CD4-positive, alpha-beta T cell treated with Interferon alpha-2 for 1 hour (primary cell): Measurements from ENCODE around the gene RUNDC3A.
A peak's percentile ranks its signal among the peaks of the same experiment; 100 is the strongest.

Source experiments
- DNase-seq, 2 donors: peaks; one replicate each; pipeline ENCODE4 v3.0.0-alpha.2; 2020 to 2022

The RUNDC3A gene

DNA sequence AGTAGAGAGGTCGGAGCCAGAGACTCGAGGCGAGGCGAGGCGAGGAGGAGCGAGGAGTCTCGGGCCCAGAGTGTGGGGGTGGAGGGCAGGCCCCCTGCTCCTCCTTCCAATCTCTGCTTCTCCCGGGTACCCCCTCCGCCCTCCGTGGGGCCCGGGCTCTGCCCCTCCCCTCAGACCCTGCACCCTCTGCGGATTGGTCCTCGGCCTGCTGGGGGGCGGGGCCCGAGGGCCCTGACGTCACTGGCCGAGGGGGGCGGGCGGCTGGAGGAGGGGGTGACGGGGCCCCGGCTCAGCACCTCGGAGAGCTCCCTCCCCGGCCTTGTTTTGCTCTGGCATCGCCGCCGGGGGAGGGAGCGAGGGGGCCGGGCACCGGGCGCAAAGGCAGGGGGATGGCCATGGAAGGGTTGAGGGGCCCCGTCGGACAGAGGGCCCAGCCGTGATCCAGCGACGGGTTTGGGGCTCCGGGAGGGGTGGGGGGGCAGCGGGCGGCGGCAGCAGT is at the start of gene RUNDC3A:
Gene RUNDC3A, plus strand, starts transcription at position 282 of the 499 bp plus-strand sequence. CDS start 232 bp downstream, outside the sequence.
- DNase-seq = peak; percentile 85 to 91

DNA sequence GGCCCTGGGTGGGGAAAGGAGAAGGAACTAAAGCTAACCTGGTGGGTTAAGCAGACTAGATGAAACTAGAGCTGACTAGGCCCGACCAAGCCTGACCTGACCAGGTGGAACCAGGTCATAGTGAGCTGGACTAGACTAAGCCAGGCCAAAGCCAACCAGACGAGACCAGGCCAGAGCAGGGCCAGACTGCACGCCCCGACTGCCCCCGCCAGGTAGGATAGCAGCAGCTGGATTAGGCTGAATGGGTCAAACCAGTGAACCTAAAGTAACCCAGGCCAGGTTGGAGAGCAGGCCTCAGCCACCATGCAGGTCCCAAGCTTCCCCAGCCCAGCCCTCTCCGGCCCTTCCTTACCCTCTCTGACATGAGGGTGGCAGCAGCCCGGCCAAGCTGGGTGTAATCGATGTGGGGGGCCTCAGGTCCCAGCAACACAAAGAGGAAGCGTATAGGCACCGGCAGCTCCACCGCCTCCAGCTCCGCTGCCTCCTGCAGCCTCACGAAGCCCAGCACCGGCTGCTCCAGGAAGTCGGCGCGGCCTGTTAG is 49.5 kb upstream of the RUNDC3A start:
- DNase-seq = no peak

DNA sequence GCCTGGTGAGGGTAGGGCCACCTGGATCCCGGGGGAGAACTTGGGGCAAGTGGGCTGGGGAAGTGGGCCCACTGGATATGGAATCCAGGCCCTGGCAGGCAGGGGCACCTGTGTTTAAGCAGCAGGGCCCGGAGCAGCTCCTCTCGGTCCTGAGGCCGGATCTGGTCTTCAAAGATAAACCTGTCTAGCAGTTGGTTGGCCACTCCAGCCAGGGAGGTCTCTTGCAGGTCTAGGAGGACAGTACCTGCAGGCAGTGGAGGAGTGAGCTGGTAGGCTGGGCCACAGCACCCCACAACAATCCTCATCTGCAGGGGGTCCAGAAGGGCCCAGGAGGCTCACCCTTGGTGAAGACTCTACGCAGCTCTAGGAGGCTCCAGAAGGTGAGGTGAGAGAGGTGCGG is 48.1 kb upstream of the RUNDC3A start:
- DNase-seq = no peak

DNA sequence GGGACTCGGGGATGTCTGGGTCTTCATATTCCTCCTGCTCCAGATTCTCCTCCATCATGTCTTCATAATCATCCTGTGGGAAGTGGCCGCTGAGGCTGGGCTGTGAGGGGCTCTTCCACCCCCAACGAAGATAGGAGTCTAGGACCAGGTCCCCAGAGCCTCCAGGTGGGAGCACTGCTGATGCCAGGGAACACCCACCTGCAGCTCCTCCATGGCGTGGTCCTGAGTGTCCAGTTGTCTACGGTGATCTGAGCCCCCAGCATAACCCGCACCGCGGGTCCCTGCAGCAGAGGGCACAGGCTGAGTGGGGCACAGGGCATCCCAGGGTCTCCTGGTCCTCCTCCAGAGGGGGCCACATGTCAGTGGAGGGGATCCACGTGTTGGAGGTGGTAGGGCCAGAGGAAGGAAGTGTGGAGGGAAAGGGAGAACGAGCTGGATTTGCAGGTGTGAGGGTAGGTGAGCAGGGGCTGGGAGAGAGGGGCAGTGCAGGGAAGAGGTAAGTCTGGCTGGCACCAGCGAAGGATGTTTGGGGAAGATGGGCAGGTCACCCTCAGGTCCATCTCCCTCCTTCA is 45.7 kb upstream of the RUNDC3A start:
- no peak for DNase-seq

DNA sequence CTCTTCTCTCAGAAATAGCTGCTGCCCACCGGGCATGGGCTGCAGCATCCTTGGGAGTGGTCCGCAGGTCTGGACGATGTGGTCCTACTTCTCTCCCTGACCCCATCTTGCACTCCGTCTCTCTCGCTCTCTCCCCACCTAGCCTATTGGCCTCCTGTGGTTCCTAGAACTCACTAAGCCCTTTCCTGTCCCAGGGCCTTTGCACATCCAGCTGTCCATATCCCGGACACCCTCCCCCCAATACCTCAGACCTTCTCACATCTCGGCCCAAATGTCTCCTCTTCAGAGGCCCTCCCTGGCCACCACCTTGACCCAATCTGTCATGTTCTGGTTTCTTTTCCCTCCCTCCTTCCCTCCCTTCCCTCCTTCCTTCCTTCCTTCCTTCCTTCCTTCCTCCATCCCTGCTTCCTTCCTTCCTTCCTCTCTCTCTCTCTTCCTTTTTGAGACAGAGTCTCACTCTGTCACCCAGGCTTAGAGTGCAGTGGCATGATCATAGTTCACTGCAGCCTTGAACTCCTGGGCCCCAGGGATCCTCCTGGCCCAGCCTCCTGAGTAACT is 45.0 kb upstream of the RUNDC3A start:
- DNase-seq = no peak

DNA sequence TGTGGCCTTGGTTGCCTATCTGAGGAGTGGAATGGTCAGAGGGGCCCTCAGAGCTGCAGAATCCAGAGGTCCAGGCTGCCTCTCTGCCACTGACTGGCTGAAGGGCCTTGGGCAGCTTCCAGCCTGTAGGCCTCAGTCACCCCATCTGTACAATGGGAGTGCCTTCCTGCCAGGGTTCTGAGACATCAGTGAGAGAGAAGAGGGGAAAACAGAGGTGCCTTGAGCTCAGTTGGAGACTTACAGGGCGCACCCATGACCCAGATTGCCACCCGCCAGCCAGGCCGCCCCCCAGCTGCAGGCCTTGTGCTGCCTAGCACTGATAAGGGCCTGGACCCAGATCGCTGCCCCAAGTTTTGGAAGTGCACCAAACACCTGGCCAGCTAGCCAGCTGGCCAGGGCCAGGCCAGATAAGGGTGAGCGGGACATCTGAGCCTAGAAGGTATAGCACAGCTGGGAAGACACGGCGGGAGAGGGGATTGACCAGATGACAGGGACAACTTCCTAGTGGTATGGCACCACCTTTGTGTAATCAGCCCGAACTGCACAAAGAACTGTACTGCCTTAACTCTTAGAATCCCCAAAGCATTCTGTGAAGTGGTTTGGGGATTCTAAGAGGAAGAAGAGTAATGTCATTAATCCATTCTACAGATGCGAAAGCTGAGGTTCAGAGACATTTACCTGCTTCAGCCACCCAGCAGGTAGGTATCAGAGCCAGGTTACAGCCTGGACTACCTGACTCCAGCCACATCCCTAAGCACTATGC is 41.8 kb upstream of the RUNDC3A start:
- DNase-seq = no peak

DNA sequence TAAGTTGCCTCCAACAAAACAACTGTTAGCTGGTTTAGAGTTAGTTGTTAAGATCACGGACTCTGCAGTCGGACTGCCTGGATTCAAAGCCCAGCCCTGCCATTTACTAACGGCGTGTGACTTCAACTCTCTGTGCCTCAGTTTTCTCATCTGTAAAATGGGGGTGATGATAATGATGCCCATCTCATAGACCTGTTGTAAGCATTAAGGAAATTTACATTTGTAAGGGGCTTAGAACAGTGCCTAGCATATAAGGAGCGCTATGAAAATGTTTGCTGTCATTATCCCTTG is 41.3 kb upstream of the RUNDC3A start:
- no peak for DNase-seq

DNA sequence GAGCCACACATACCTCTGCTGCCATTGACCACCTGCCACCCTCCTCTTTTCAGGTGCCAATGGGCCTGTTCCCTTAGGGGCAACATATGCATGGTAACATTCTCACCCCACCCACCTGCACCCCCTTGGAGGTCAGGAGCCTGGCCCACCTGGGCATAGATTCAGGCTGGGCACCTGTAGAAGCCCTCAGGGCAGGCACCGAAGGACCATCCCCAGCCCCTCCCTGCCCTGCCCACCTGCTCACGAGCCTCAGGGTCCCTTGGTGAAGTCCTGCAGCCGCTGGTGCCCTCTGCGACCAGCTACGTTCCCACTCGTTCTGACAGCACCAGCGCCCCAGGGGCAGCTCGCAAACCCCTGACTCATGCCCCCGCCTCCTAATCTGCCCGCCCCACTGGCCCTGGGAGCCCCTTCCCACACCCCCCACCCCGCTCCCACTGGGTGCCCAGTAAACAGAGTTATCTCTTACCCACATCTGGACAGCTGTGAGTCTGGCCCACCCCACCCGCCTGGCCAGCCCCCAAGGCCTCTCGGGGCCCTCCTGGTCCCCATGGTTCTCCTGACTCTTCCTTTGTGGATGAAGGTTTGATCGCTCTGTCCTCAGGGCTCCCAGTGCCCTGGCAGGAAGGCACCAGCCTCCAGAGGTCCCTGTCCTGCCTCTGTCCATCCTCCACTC is 40.4 kb upstream of the RUNDC3A start, which contains the start of gene SLC4A1:
Gene SLC4A1, minus strand, starts transcription at position 318 of the 673 bp plus-strand sequence. CDS start 5,269 bp downstream, outside the sequence.
- no peak for DNase-seq

DNA sequence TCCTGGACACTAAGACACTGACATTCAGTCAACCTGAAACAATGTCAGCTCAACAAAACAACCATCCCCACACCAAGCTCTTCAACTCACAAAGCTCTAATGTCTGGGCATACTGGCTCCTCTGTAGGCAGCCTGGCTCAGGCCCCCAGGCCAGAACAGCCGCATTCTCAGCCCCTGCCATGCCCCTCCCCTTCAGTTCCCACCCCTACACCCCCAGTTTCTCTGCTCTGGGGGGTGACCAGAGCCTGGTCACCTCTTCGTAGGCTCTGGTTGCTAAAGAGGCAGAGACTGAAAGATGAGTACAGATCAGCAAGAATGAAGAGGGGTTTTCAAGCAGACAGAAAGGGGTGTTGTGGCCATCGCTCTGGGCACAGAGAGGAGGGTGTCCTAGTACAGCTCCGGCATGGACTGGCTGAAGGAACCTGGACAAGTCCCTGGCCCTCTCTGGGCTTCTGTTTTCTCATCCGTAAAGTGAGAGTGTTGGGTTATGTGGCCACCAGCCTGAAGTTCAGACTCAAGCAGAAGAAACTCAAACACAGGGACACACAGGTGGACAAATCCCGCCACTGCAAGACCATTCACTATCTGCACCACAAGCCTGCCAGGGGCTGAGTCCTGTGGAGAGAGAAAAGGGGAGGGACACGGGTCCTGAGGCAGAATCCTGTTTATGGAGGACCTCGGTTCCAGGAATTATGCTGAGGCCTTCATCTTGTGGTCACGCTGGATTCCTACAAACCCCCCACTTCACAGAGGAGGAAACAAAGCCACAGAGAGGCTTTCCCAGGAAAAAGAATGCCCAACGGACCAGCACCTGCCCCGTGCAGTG is 39.5 kb upstream of the RUNDC3A start:
- DNase-seq = no peak

DNA sequence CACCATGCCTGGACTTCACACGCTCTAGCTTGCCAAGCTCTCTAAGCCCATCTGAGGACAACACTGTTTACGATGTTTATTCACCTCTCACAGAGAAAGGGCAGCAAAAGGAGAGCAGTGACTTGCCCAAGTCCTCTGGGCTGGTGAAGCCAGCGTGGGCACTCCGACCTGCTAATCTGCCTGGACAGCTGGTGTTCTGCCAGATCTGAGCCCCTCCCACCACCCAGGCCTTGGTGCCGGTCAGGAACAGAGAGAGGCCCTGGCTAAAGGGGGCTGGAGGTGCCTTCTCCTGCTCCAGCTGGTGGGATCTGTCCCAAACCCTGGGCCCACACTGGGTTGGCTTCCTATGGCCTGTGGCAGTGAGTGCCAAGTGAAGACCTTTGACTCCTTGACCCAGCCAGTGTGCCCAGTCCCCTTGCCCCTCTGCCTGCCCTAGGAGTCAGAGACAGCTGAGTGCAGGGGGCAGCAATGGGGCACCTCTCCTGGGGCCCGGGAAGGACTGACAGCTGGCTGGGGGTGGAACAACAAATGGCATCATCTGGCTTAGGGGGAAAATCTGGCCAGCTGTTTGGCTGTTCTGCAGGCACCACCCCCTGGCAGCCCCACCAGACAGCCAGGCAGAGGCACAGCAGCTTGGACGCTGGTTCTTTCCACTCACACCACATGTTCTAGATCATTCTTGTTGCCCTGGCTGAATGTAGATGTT is 38.7 kb upstream of the RUNDC3A start:
- no peak for DNase-seq

DNA sequence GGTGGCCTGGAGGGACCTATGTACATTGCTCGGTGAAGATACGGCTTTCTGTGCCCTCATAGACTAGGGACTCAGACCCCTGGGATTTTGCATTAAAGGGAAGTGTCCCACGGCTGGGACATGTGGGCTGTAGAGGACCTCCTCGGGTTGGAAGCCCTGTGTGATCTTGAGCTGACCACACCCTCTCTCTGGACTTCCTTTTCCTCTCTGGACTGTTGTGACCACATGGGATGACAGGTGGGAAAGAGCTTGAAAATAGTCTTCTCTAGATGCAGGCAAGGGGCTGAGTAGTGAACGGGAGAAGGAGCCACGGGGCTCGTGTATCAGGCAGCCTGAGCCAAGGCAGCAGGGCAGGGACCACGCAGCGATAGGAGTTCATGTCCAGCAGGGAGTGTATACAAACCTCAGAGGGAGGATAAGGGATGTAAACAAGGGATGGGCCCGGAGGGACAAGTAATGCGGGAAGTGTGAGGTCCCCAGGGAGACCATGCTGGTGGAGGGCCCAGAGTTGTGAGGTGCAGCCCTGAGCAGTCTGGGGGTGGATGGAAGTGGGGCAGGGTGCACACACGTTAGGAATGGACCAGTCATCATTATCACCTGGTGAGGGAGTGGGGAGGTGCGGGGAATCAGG is 36.0 kb upstream of the RUNDC3A start:
- no peak for DNase-seq

DNA sequence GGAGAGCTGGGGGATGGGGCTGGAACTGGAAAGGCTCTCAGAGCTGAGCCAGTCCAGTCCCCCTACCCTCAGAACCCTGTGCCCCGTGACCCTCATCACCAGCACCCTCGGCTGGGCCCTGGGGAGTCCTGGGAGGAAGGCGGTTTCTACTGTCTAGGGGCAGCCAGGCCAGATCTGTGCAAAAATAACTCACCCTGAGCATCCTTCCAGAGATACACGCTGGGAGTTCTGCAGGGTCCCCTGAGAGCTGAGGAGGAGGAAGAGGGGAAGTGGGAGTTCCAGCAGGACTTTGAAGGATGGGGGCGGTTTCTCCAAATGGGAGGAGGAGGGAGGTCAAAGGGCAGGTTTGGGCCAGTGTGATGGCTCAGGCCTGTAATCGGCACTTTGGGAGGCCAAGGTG is 35.4 kb upstream of the RUNDC3A start:
- no peak for DNase-seq

DNA sequence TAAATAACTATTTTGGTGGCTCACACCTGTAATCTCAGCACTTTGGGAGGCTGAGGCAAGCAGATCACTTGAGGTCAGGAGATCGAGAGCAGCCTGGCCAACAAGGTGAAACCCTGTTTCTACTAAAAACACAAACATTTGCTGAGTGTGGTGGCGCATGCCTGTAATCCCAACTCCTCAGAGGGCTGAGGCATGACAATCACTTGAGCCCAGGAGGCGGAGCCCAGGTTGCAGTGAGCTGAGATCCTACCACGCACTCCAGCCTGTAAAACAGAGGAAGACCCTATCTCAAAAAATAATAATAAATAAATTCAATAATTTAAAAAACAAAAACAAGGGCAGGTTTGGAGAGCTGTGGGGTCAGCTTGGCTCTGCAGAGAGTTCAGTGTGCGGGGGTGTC is 34.8 kb upstream of the RUNDC3A start:
- no peak for DNase-seq

DNA sequence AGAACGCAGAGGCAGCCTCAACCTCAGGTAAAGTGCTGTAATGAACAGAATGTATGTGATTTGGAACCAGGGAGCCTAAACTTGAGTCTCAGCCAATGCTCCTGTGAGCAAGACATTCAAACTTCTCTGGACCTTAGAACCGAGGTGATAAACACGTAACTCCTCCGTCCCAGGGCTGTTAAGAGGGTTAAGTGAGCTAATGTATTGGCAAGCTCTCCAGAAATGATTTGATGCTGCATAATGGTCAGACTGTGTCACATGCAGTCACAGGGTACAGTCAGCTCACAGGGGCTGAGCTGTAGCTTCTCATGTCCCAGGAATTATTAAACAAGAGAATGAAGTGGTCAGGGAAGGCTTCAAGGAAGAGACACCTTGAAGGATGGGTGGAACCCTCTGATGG is 30.4 kb upstream of the RUNDC3A start:
- DNase-seq = no peak

DNA sequence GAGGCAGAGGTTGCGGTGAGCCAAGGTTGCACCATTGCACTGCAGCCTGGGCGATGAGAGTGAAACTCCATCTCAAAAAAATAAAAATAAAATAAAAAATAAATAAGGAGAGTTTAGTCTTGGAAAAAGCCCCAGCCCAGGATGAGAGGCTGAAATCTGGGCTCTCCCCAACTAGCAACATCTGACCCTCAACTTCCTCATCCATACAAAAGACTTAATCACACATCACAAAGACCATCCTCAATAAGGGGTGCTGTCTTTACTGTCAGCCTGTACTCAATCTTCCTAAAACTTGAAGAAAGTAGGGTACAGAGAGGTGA is 29.1 kb upstream of the RUNDC3A start:
- DNase-seq = no peak

DNA sequence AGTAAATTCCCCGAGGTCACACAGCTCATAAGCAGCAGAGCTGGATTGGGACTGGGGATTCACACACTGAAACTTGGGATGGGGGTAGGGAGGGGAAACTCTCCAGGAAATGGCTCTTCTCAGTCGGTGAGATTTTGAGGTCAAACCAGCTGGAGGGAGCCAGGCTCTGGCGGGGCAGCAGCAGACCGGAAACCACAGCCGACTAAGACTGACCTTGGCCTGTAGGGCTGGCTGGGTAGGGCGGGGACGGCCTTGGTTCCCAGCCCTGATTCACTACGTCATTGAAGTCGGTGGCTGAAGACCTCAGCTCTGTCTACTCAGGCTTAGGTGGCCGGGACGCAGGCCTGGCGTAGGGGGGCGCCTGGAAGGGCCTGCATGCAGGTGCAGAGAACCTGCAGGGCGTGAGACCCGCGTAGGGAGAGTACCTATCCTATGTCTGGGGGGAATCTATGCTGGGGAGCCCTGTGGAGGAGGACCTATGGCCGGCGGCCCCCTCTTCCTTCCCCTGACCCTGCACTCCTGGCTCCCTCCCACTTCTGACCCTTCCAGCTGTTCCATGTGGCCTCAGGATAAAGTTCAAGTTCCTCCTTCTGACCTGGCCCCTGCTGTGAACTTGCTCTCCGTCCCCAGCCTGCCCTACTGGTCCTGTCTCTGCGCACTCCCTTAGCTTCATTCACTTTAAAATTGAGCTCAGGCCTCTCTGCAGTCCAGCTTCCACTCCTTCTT is 28.6 kb upstream of the RUNDC3A start:
- DNase-seq = peak; percentile 33 to 69

DNA sequence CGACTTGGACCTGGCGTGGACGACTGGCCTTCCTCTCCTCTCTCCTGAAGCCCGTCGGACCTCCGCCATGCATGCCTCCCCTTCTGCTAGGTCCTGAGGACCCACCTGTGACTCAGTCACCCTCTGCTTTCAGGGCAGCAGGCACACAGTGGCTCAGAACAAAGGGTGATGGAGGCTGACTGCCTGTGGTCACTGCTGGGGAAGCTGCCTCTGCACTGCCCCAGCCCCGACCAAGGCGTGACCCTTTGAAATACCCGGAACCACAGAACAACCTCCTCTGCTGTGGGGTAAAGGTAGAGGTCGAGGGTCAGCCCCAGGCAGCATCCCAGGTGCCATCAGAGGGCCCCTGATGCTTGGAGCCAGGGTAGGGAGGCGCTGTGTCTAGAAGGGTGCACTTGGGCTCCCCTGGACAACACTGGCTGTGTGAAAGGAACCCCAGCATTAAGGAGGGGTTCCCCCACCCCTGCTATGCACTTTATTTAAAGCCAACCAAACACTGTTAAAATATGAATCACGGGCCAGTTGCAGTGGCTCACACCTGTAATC is 27.9 kb upstream of the RUNDC3A start:
- DNase-seq = no peak

DNA sequence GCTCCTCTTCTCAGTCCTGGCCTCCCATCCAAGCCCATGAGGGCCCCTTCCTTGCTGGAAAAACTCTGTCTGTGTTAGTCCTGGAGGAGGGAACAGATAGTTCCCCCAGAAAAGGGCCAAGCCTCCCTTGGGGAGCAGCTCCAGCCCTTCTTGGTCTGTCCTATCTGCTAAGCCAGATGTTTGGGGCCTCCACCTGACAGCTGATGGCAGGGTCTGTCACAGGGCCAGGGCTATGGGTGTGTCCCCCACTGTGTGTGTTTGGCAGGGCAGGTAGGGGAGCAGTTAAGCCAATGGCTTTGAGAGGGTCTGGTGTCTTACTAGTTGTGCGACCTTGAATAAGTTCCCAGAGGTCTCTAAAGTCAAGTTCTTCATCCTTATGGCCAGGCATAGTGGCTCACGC is 26.8 kb upstream of the RUNDC3A start:
- no peak for DNase-seq

DNA sequence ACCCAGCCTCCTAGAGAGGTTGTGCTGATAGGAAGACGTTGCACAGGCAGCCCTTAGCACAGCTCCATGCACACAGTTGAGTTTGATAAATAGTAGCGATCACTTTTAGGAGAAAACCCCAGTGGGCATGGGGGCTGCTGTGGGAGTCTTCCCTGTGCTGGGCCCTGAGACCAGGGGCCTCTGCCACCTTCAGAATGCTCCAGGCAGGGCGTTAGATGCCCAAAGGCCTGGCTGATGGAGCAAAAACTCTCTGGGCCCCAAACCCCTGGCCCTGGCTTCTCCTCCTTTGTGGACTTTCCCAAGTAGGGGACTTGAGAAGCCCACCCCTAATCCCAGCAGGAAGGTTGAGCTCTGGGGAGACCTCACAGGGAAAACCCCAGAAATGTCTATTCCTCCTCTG is 26.1 kb upstream of the RUNDC3A start:
- no peak for DNase-seq

DNA sequence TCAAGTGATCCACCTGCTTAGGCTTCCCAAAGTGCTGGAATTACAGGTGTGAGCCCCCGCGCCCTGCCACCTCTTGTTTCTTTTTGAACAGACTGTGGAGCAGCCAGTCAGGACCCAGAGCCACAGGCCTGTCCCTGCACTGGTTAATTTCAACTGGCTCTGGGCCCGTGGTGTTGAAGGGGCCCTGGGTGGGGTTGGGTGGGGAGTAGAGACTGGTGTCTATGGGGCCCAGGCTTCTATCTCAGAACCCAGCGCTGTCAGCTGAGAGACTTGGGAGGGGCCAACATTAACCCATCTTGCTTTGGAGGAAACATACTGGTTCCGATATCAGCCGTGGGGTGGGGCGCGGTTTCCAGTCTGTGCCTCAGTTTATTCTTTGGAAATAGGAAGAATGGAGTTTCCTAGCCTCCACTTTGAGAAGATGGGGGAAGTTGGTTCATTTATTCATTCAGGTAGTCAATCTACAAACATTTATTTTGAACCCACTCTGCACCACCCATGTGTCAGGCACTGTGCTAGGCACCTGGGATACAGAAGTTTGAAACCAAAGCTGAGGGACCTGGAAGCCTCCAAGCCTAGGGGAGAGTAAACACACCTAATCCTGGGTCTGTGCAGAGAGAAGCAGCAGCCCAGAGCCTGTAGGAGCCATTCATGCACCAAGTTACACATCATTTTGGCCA is 24.9 kb upstream of the RUNDC3A start:
- no peak for DNase-seq
